ENCODE results near the gene GARNL3.

- no peak for TF ChIP-seq CTCF (IDR thresholded peaks at IDR 0.05; ENCODE audit: insufficient read depth, low read depth, low read length)
- no peak for TF ChIP-seq EZH2 (IDR thresholded peaks at IDR 0.05; ENCODE audit: insufficient read depth, low read length)
These were observed 125.6 kb downstream of the GARNL3 start for GRCh38 chr9:127390248-127390545.

Data from astrocyte (in vitro differentiated cells and primary cell).